HepG2 (cell line): ENCODE results near the gene FUT6. TPM values are rescaled to one million over a fixed set of nuclear protein-coding genes. Genes with fewer than 3 reads are reported as not detected.

Experiments used
- ATAC-seq: fragments of 200-7000 bp; cut with Tn5 transposase; 3 replicates; pipeline ENCODE4 v1.9.1; 2020; ENCODE audit warnings: mild to moderate bottlenecking, moderate library complexity
- BruUV-seq: library from RNA; stranded (reverse); fragments of 400-500 nt; replicated peaks from 2 replicates; lab custom pipeline; 2021; lab: Mats Ljungman, UMichigan
- CTCF ChIA-PET: fragments of 300-600 bp; formaldehyde crosslinking; extraction: SDS; loops from one replicate; lab custom pipeline; 2021; ENCODE audit warnings: low total read pairs, inconsistent platforms, low intra/inter-chr PET ratio; lab: Yijun Ruan, JAX
- POLR2A ChIA-PET: fragments of 350-600 bp; sonication (Branson Sonifier 250); formaldehyde crosslinking; loops from one replicate; lab custom pipeline; 2020; ENCODE audit warnings: antibody characterized with exemption, inconsistent platforms; lab: Yijun Ruan, JAX
- DNase-seq: peaks from one replicate; pipeline ENCODE4 v3.0.0-alpha.2; 2015; ENCODE audit warnings: low spot score
- FAIRE-seq: peaks from 3 replicates; lab custom pipeline; 2011; peaks lifted over from hg19 to GRCh38; lab: Jason Lieb, UNC
- H2AFZ ChIP-seq: one replicate; pipeline ENCODE4 v1.6.1; 2011; ENCODE audit warnings: low read length, inconsistent platforms
- H3K27ac ChIP-seq: fragments of 300-600 bp; 3 replicates; pipeline ENCODE4 v1.8.0; 2011; ENCODE audit warnings: mixed run types, mild to moderate bottlenecking, mixed read lengths, low read length, inconsistent platforms; ENCODE audit not compliant: insufficient read depth; ENCODE audit errors: extremely low read length
- H3K27me3 ChIP-seq, 2 experiments: fragments of 200-600 bp in 1 of 2; 2 replicates in 1 of 2; 3 replicates in 1 of 2; pipeline versions ENCODE4 v1.6.0 to v1.8.0; 2011; ENCODE audit warnings: low read length in 2 of 2, mild to moderate bottlenecking in 2 of 2, moderate library complexity in 2 of 2, inconsistent platforms in 1 of 2; ENCODE audit not compliant: insufficient read depth in 2 of 2, control insufficient read depth in 1 of 2
- H3K36me3 ChIP-seq, 2 experiments: fragments of 200-600 bp in 1 of 2; replicated peaks in 1 of 2; 2 replicates in 1 of 2; 3 replicates in 1 of 2; pipeline versions ENCODE4 v1.5.1 to v1.8.0; 2011; ENCODE audit warnings: low read length in 2 of 2, inconsistent platforms in 1 of 2; ENCODE audit not compliant: insufficient read depth in 2 of 2, control insufficient read depth in 1 of 2
- H3K4me1 ChIP-seq: 2 replicates; pipeline ENCODE4 v1.5.1; 2012; ENCODE audit warnings: low read length, inconsistent platforms; ENCODE audit not compliant: insufficient read depth
- H3K4me2 ChIP-seq: 2 replicates; pipeline ENCODE4 v1.6.0; 2011; ENCODE audit warnings: low read depth, low read length, inconsistent platforms
- H3K4me3 ChIP-seq, 3 experiments: fragments of 200-600 bp in 1 of 3; sonication (generic), shearing (Covaris generic) in 1 of 3; replicated peaks in 1 of 3; 2 replicates each; pipeline ENCODE4 v1.5.1; 2011 to 2016; ENCODE audit warnings: low read length in 3 of 3, inconsistent platforms in 2 of 3, low read depth in 2 of 3, mild to moderate bottlenecking in 2 of 3, control low read depth in 1 of 3, mixed read lengths in 1 of 3; ENCODE audit not compliant: insufficient read depth in 1 of 3
- H3K79me2 ChIP-seq: one replicate; pipeline ENCODE4 v1.6.1; 2011; ENCODE audit warnings: low read length, inconsistent platforms; ENCODE audit not compliant: insufficient read depth
- H3K9ac ChIP-seq: 2 replicates; pipeline ENCODE4 v1.6.0; 2011; ENCODE audit warnings: mild to moderate bottlenecking, low read depth, low read length, inconsistent platforms; ENCODE audit not compliant: insufficient read depth
- H3K9me3 ChIP-seq: 2 replicates; pipeline ENCODE4 v1.5.1; 2012; ENCODE audit warnings: mild to moderate bottlenecking, low read length
- H4K20me1 ChIP-seq: 2 replicates; pipeline ENCODE4 v1.6.0; 2011; ENCODE audit warnings: inconsistent platforms, mild to moderate bottlenecking, low read length, moderate library complexity; ENCODE audit not compliant: insufficient read depth
- ATF7 ChIP-seq, 2 experiments: fragments of 450-650 bp in 1 of 2; sonication (generic) in 1 of 2; formaldehyde crosslinking in 1 of 2; IDR thresholded peaks; 2 replicates each; pipeline versions ENCODE4 v1.4.0 to v1.6.1; 2016 to 2020; ENCODE audit warnings: antibody characterized with exemption in 1 of 2, mild to moderate bottlenecking in 1 of 2, missing genetic modification reagents in 1 of 2
- CCAR2 ChIP-seq: fragments of 200-400 bp; formaldehyde crosslinking; optimal IDR thresholded peaks from 2 replicates; pipeline ENCODE3; 2018; ENCODE audit warnings: low read depth, mild to moderate bottlenecking, low read length, moderate library complexity
- DZIP1 ChIP-seq: sonication (generic); formaldehyde crosslinking; IDR thresholded peaks from 2 replicates; pipeline ENCODE4 v1.5.0; 2020; ENCODE audit warnings: mild to moderate bottlenecking, missing genetic modification reagents
- FOXO4 ChIP-seq: sonication (generic); formaldehyde crosslinking; conservative IDR thresholded peaks from 2 replicates; pipeline ENCODE4 v1.8.1; 2023; ENCODE audit warnings: missing genetic modification reagents
- KMT2A ChIP-seq: sonication (generic); formaldehyde crosslinking; IDR thresholded peaks from 2 replicates; pipeline ENCODE4 v1.4.0; 2020; ENCODE audit warnings: missing genetic modification reagents
- MAF1 ChIP-seq: sonication (generic); formaldehyde crosslinking; IDR thresholded peaks from 2 replicates; pipeline ENCODE4 v1.5.0; 2020; ENCODE audit warnings: missing genetic modification reagents, borderline replicate concordance
- MLX ChIP-seq: IDR thresholded peaks from 2 replicates; pipeline ENCODE4 v1.6.1; 2016
- MXD1 ChIP-seq: sonication (generic); formaldehyde crosslinking; IDR thresholded peaks from 2 replicates; pipeline ENCODE4 v1.4.0; 2020; ENCODE audit warnings: mild to moderate bottlenecking, missing genetic modification reagents
- RARG ChIP-seq: sonication (generic); formaldehyde crosslinking; IDR thresholded peaks from 2 replicates; pipeline ENCODE4 v1.4.0; 2020; ENCODE audit warnings: low read depth, mild to moderate bottlenecking, missing genetic modification reagents
- SMC3 ChIP-seq: IDR thresholded peaks from 2 replicates; pipeline ENCODE4 v1.6.1; 2011; ENCODE audit warnings: low read length, improper control_type of control experiment
- ZFP36 ChIP-seq: fragments of 150-350 bp; IDR thresholded peaks from 2 replicates; pipeline ENCODE4 v1.6.1; 2018; ENCODE audit warnings: borderline replicate concordance, low read length, low read depth; ENCODE audit not compliant: partially characterized antibody
- ZFYVE20 ChIP-seq: sonication (generic); formaldehyde crosslinking; IDR thresholded peaks from 2 replicates; pipeline ENCODE4 v1.8.0; 2023; ENCODE audit warnings: low read depth, mild to moderate bottlenecking, moderate library complexity, missing genetic modification reagents, borderline replicate concordance
- WGBS: methylation state at CpG from one replicate; pipeline ENCODE4 v1.1.6; 2017; ENCODE audit warnings: low lambda C conversion rate; 5-methylcytosine and 5-hydroxymethylcytosine counted together
- in situ Hi-C: cut with HindIII; loops from 2 replicates; pipeline ENCODE4 v1.10.0; 2017; ENCODE audit warnings: low pct_unique_long_range_greater_than_20kb; ENCODE audit not compliant: extremely low pct_ligation_motif_present
- intact Hi-C: fragments of 100-400 bp; cut with micrococcal nuclease; formaldehyde crosslinking; loops from one replicate; pipeline ENCODE4 v1.10.0; 2022; ENCODE audit not compliant: unreplicated experiment
- polyA plus RNA-seq, 8 experiments: library from polyadenylated mRNA; depleted of rRNA in 3 of 8; stranded (reverse) in 7 of 8; unstranded in 1 of 8; fragments of >200 nt; fragmentation: Illumina TruSeq in 4 of 8; extraction: Trizol in 4 of 8; gene quantifications; 2 replicates each; pipeline versions ENCODE4 v1.2.1 to v1.2.3, GENCODE V29; 2011 to 2016; ENCODE audit warnings: low read depth in 4 of 8, missing spikeins in 1 of 8, mixed read lengths in 1 of 8; ENCODE audit not compliant: insufficient read depth in 1 of 8
- total RNA-seq, 5 experiments: library from RNA; depleted of rRNA; stranded (reverse); fragments of >200 nt; fragmentation: Illumina TruSeq; extraction: Trizol; gene quantifications; 2 replicates each; pipeline ENCODE4 v1.2.3, GENCODE V29; 2016; ENCODE audit warnings: low read depth in 1 of 5

The FUT6 gene
- total and polyA plus RNA-seq, 2 of the 13 experiments (the other 11 are each of a cell fraction or from before 2014, with no cell fraction given) = 8.2 to 27.7 TPM

GRCh38 chr19:5795382-5795919, 44.1 kb downstream of the FUT6 start:
- FAIRE-seq (no peak), ATAC-seq (no peak), DNase-seq (no peak)
- Histone ChIP-seq H3K36me3 (no peaks in the 10 kb centered on the region), H3K4me2 (no peak overlapping the region), H3K4me1 (peaks cover 40% of the 10 kb centered on the region), H4K20me1 (no peaks in the 10 kb centered on the region), H3K79me2 (no peaks in the 10 kb centered on the region), H3K9ac (no peak overlapping the region), H3K27ac (no peak overlapping the region), H2AFZ (no peak overlapping the region), H3K9me3 (no peaks in the 10 kb centered on the region), H3K4me3 (no peak overlapping the region), H3K27me3 (peaks cover 0 to 5% of the 10 kb centered on the region in 2 experiments; a peak in 2 of 5 replicates)
- no peak for TF ChIP-seq MAF1
- no peak for TF ChIP-seq ZFYVE20 (CRISPR knock-in tag)
- TF ChIP-seq CCAR2 = no peak
- TF ChIP-seq ZFP36 = peak; percentile 80
- TF ChIP-seq RARG = no peak
- no peak for TF ChIP-seq MLX (CRISPR knock-in tag)
- in situ Hi-C loops (no loop called here), intact Hi-C loops (no loop called here)
- BruUV-seq = no TSS peak
- CTCF ChIA-PET = interaction anchor here (1.4 kb wide), 1 partner anchor 9 kb away, joined by 3 read pairs; no protein-coding TSS in a partner anchor
- POLR2A ChIA-PET = no interaction called here
- WGBS = 67% methylated on average over 7 of the region's 7 CpGs

- Histone ChIP-seq H4K20me1 (no peaks in the 10 kb centered on the region), H2AFZ (no peak overlapping the region), H3K27ac (no peak overlapping the region), H3K4me2 (no peak overlapping the region), H3K79me2 (no peaks in the 10 kb centered on the region), H3K9me3 (no peaks in the 10 kb centered on the region), H3K4me1 (peaks cover 29% of the 10 kb centered on the region), H3K36me3 (peaks cover 6 to 17% of the 10 kb centered on the region in 2 experiments; a peak in 3 of 5 replicates), H3K27me3 (peaks cover 0 to 5% of the 10 kb centered on the region in 2 experiments; a peak in 1 of 5 replicates), H3K9ac (no peak overlapping the region), H3K4me3 (no peak overlapping the region)
- WGBS = 70% methylated on average over 3 of the region's 3 CpGs
- FAIRE-seq = no peak
- in situ Hi-C loops = no loop called here
- ChIA-PET POLR2A (interaction anchor here (0.7 kb wide), 1 partner anchor 35 kb away, joined by 3 read pairs; no protein-coding TSS in a partner anchor), CTCF (interaction anchor here (2.2 kb wide), 1 partner anchor 19 kb away, joined by 8 read pairs; no protein-coding TSS in a partner anchor)
- ATAC-seq = no peak
- no peak for DNase-seq
- BruUV-seq = no TSS peak
- intact Hi-C loops = no loop called here
- TF ChIP-seq ATF7 (IDR thresholded peaks at IDR 0.05) = no peak
- no peak for TF ChIP-seq ATF7 (CRISPR knock-in tag; IDR thresholded peaks at IDR 0.05)
- TF ChIP-seq DZIP1 (CRISPR knock-in tag) = no peak
- TF ChIP-seq FOXO4 (CRISPR knock-in tag) = no peak
- TF ChIP-seq MXD1 = no peak
- TF ChIP-seq KMT2A = no peak
- no peak for TF ChIP-seq RARG
- TF ChIP-seq SMC3 = no peak
Measured at GRCh38 chr19:5793188-5793587, 46.3 kb downstream of the FUT6 start.
